SK-N-SH (cell line): ENCODE data around the gene POU2F1. TPM values are rescaled to one million over a fixed set of nuclear protein-coding genes. Genes with fewer than 3 reads are reported as not detected.

ENCODE experiments used
- CTCF ChIA-PET: fragments of 300-600, 350-600 bp; formaldehyde crosslinking; extraction: SDS; loops from one replicate; lab custom pipeline; 2021; lab: Yijun Ruan, JAX
- POLR2A ChIA-PET: fragments of 350-600 bp; sonication (Branson Sonifier 250); formaldehyde crosslinking; extraction: SDS; loops from one replicate; lab custom pipeline; 2020; ENCODE audit warnings: antibody characterized with exemption, inconsistent platforms; lab: Yijun Ruan, JAX
- DNase-seq: peaks from one replicate; pipeline ENCODE4 v3.0.0; 2012
- H2AFZ ChIP-seq: fragments of 200-600 bp; sonication (generic); 2 replicates; pipeline ENCODE4 v1.8.1; 2016; ENCODE audit warnings: antibody characterized with exemption, mild to moderate bottlenecking, low read depth
- H3F3A ChIP-seq: fragments of 200-600 bp; sonication (generic); replicated peaks from 2 replicates; pipeline ENCODE3; 2016; ENCODE audit warnings: antibody characterized with exemption, mild to moderate bottlenecking; ENCODE audit not compliant: insufficient read depth
- H3K27ac ChIP-seq, 2 experiments: fragments of 200-500 bp in 1 of 2; fragments of 200-600 bp in 1 of 2; sonication (Bioruptor generic) in 1 of 2; sonication (generic), shearing (Covaris generic) in 1 of 2; 2 replicates each; pipeline versions ENCODE4 v1.5.1 to v1.6.1; 2014 to 2016; ENCODE audit warnings: low read depth in 2 of 2, inconsistent platforms in 1 of 2, low read length in 1 of 2, mild to moderate bottlenecking in 1 of 2, mixed read lengths in 1 of 2
- H3K27me3 ChIP-seq: fragments of 200-600 bp; sonication (generic), shearing (Covaris generic); 2 replicates; pipeline ENCODE4 v1.6.1; 2016; ENCODE audit warnings: mixed run types; ENCODE audit not compliant: insufficient read depth
- H3K36me3 ChIP-seq, 2 experiments: fragments of 200-500 bp in 1 of 2; fragments of 200-600 bp in 1 of 2; sonication (Bioruptor generic) in 1 of 2; sonication (generic) in 1 of 2; replicated peaks in 1 of 2; 2 replicates each; pipeline versions ENCODE3 to v1.5.1; 2014 to 2016; ENCODE audit warnings: low read length in 1 of 2, mild to moderate bottlenecking in 1 of 2; ENCODE audit not compliant: insufficient read depth in 2 of 2, control insufficient read depth in 1 of 2
- H3K4me1 ChIP-seq, 2 experiments: fragments of 200-500 bp in 1 of 2; fragments of 200-600 bp in 1 of 2; sonication (Bioruptor generic) in 1 of 2; sonication (generic), shearing (Covaris generic) in 1 of 2; 2 replicates each; pipeline versions ENCODE4 v1.5.1 to v1.6.1; 2014 to 2016; ENCODE audit warnings: low read depth in 1 of 2, low read length in 1 of 2, mixed run types in 1 of 2; ENCODE audit not compliant: insufficient read depth in 2 of 2, control insufficient read depth in 1 of 2
- H3K4me2 ChIP-seq: fragments of 200-600 bp; sonication (generic), shearing (Covaris generic); 2 replicates; pipeline ENCODE4 v1.6.1; 2017; ENCODE audit warnings: mixed run types
- H3K4me3 ChIP-seq, 2 experiments: fragments of 200-500 bp in 1 of 2; fragments of 200-600 bp in 1 of 2; sonication (Bioruptor generic) in 1 of 2; sonication (generic), shearing (Covaris generic) in 1 of 2; 2 replicates each; pipeline versions ENCODE4 v1.5.1 to v1.8.1; 2014 to 2016; ENCODE audit warnings: low read depth in 2 of 2, inconsistent platforms in 1 of 2, low read length in 1 of 2, mild to moderate bottlenecking in 1 of 2, mixed read lengths in 1 of 2, moderate library complexity in 1 of 2
- H3K79me2 ChIP-seq: fragments of 200-600 bp; sonication (generic); 2 replicates; pipeline ENCODE4 v1.8.1; 2017; ENCODE audit warnings: mild to moderate bottlenecking; ENCODE audit not compliant: insufficient read depth
- H3K9ac ChIP-seq: fragments of 200-600 bp; sonication (generic); 2 replicates; pipeline ENCODE4 v1.6.1; 2017; ENCODE audit warnings: mixed run types
- H3K9me2 ChIP-seq: fragments of 200-600 bp; sonication (generic); 2 replicates; pipeline ENCODE4 v1.6.1; 2017; ENCODE audit warnings: mixed run types
- H3K9me3 ChIP-seq: fragments of 200-600 bp; sonication (generic); 2 replicates; pipeline ENCODE4 v1.6.1; 2017; ENCODE audit warnings: mixed run types, mild to moderate bottlenecking, moderate library complexity
- H4K20me1 ChIP-seq: fragments of 200-600 bp; sonication (generic); 2 replicates; pipeline ENCODE4 v1.6.1; 2017; ENCODE audit warnings: mild to moderate bottlenecking, mixed run types; ENCODE audit not compliant: insufficient read depth
- CHD2 ChIP-seq: fragments of 150-350 bp; IDR thresholded peaks from 2 replicates; pipeline ENCODE4 v1.6.1; 2018; ENCODE audit warnings: low read length; ENCODE audit not compliant: partially characterized antibody
- ELF1 ChIP-seq: IDR thresholded peaks from 2 replicates; pipeline ENCODE4 v1.4.0; 2012
- EP300 ChIP-seq, 2 experiments: IDR thresholded peaks; 2 replicates each; pipeline versions ENCODE4 v1.4.0 to v1.6.1; 2012; ENCODE audit warnings: borderline replicate concordance in 1 of 2, low read depth in 1 of 2, low read length in 1 of 2
- FOXJ3 ChIP-seq: sonication (generic); formaldehyde crosslinking; IDR thresholded peaks from 2 replicates; pipeline ENCODE4 v1.5.1; 2020; ENCODE audit warnings: mild to moderate bottlenecking, missing genetic modification reagents
- FOXM1 ChIP-seq: IDR thresholded peaks from 2 replicates; pipeline ENCODE4 v1.4.0; 2012; ENCODE audit warnings: low read depth, mild to moderate bottlenecking
- GATA2 ChIP-seq: sonication (generic); formaldehyde crosslinking; IDR thresholded peaks from 2 replicates; pipeline ENCODE4 v1.5.0; 2020; ENCODE audit warnings: mild to moderate bottlenecking, missing genetic modification reagents
- JUND ChIP-seq: IDR thresholded peaks from 2 replicates; pipeline ENCODE4 v1.4.0; 2012
- MXI1 ChIP-seq: IDR thresholded peaks from 2 replicates; pipeline ENCODE4 v1.6.1; 2012; ENCODE audit warnings: mild to moderate bottlenecking, low read depth, low read length, improper control_type of control experiment
- NFIC ChIP-seq: IDR thresholded peaks from 2 replicates; pipeline ENCODE4 v1.4.0; 2012; ENCODE audit warnings: borderline replicate concordance
- POLR2AphosphoS5 ChIP-seq: IDR thresholded peaks from 2 replicates; pipeline ENCODE4 v1.6.1; 2012; ENCODE audit warnings: low read depth, low read length
- RAD21 ChIP-seq: IDR thresholded peaks from 2 replicates; pipeline ENCODE4 v1.6.1; 2012; ENCODE audit warnings: mild to moderate bottlenecking, low read length
- RCOR1 ChIP-seq: fragments of 150-350 bp; IDR thresholded peaks from 2 replicates; pipeline ENCODE4 v1.6.1; 2017; ENCODE audit warnings: antibody characterized with exemption, low read length
- SIN3A ChIP-seq: IDR thresholded peaks from 2 replicates; pipeline ENCODE4 v1.6.1; 2012; ENCODE audit warnings: low read depth, mild to moderate bottlenecking, low read length, moderate library complexity, borderline replicate concordance
- SMC3 ChIP-seq: IDR thresholded peaks from 2 replicates; pipeline ENCODE4 v1.6.1; 2012; ENCODE audit warnings: low read depth, low read length, improper control_type of control experiment
- TCF12 ChIP-seq: IDR thresholded peaks from 2 replicates; pipeline ENCODE4 v1.4.0; 2012
- YY1 ChIP-seq: IDR thresholded peaks from 2 replicates; pipeline ENCODE4 v1.4.0; 2012; ENCODE audit warnings: low read depth, mild to moderate bottlenecking
- WGBS: methylation state at CpG from one replicate; pipeline ENCODE4 v1.1.6; 2017; ENCODE audit warnings: low lambda C conversion rate; 5-methylcytosine and 5-hydroxymethylcytosine counted together
- polyA plus RNA-seq, 3 experiments: library from polyadenylated mRNA; depleted of rRNA; stranded (reverse); fragments of >200 nt; gene quantifications; 2 replicates each; pipeline ENCODE4 v1.2.3, GENCODE V29; 2012
- TF ChIP-seq, protein P1 (sequence below): IDR thresholded peaks from 2 replicates; pipeline ENCODE4; 2012
- TF ChIP-seq, protein P2 (sequence below): IDR thresholded peaks from 2 replicates; pipeline ENCODE4 v1.4.0; 2012; ENCODE audit warnings: low read depth, borderline replicate concordance
- TF ChIP-seq, protein P3 (sequence below): IDR thresholded peaks from 2 replicates; pipeline ENCODE4 v1.4.0; 2012; ENCODE audit warnings: low read depth, borderline replicate concordance
- TF ChIP-seq, protein P4 (sequence below): fragments of 150-350 bp; IDR thresholded peaks from 2 replicates; pipeline ENCODE4 v1.6.1; 2017; ENCODE audit warnings: antibody characterized with exemption, low read length, low read depth, borderline replicate concordance
- TF ChIP-seq, protein P5 (sequence below): IDR thresholded peaks from 2 replicates; pipeline ENCODE4 v1.4.0; 2012; ENCODE audit warnings: low read depth

POU2F1 gene
- polyA plus RNA-seq, 1 of the 3 experiments (the other 2 are of a cell fraction): 1.2 TPM

DNA sequence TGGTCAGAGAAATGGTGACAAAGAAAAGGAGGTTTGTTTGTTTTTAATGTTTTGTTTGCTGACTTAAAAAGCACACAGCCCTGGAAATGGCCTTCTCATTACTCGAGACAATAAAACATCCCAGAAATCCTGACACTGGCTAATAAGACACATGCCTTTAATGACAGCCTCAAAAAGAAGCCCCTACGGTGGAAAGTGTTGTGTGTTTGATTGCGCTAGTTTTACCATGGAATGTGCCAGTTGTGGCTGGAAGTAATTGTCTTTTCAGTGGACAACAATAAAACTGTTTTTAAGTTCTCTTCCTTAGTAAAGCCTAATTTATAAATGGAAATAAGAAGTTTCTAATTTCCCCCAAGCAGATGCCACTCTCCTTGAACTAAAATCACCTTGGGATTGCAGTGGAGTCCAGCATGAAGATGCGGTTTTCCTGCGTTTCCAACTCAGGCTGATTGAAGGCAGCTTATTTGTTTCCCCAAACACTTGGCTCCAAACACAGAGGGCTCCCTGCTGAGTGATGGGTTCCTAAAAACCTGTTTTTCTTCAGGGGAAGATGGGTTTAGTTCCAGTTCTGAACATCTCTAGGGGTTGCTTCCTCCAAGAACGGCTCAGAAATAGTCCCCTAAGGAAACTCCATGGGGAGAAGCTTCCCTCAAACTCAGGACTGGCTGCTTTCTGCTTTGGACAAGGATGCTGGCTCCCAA, 243.3 kb downstream of the POU2F1 start:
- POLR2A ChIA-PET: no interaction called here
- CTCF ChIA-PET: interaction anchor here (0.8 to 1.5 kb wide), 2 partner anchors 63 to 70 kb away, joined by 3 to 4 read pairs; no protein-coding TSS in a partner anchor

DNA sequence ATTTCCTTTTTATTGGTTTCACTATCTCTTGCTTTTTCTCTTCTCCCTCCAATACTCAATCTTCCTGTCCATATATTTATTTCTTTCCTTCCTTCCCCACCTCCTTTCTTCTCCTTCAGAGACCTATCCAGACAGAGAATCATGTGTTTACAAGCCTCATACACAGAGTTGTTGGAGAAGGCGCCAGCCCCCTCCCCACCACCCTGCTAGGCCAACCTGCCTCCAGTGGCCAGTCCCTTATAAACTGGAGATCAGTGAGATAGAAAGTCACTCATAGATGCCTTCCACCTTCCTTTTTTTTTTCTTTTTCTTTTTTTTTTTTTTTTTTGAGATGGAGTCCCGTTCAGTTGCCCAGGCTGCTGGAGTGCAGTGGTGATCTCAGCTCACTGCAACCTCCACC, 244.3 kb downstream of the POU2F1 start:
- Histone ChIP-seq H3K4me3 (no peak overlapping the region), H3K79me2 (no peaks in the 10 kb centered on the region), H3K4me2 (no peak overlapping the region), H3F3A (no peaks in the 10 kb centered on the region), H2AFZ (no peak overlapping the region), H3K9ac (no peak overlapping the region), H3K9me2 (no peaks in the 10 kb centered on the region), H3K4me1 (no peaks in the 10 kb centered on the region; a peak in 1 of 4 replicates), H3K27ac (no peak overlapping the region), H3K36me3 (no peaks in the 10 kb centered on the region), H3K9me3 (no peaks in the 10 kb centered on the region), H4K20me1 (no peaks in the 10 kb centered on the region), H3K27me3 (peaks cover 4% of the 10 kb centered on the region; the same call in 1 of the 2 replicates)
- POLR2A ChIA-PET: no interaction called here
- TF ChIP-seq, protein P1, sequence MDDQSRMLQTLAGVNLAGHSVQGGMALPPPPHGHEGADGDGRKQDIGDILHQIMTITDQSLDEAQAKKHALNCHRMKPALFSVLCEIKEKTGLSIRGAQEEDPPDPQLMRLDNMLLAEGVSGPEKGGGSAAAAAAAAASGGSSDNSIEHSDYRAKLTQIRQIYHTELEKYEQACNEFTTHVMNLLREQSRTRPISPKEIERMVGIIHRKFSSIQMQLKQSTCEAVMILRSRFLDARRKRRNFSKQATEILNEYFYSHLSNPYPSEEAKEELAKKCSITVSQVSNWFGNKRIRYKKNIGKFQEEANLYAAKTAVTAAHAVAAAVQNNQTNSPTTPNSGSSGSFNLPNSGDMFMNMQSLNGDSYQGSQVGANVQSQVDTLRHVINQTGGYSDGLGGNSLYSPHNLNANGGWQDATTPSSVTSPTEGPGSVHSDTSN: no peak
- TF ChIP-seq, protein P2, sequence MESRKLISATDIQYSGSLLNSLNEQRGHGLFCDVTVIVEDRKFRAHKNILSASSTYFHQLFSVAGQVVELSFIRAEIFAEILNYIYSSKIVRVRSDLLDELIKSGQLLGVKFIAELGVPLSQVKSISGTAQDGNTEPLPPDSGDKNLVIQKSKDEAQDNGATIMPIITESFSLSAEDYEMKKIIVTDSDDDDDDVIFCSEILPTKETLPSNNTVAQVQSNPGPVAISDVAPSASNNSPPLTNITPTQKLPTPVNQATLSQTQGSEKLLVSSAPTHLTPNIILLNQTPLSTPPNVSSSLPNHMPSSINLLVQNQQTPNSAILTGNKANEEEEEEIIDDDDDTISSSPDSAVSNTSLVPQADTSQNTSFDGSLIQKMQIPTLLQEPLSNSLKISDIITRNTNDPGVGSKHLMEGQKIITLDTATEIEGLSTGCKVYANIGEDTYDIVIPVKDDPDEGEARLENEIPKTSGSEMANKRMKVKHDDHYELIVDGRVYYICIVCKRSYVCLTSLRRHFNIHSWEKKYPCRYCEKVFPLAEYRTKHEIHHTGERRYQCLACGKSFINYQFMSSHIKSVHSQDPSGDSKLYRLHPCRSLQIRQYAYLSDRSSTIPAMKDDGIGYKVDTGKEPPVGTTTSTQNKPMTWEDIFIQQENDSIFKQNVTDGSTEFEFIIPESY: no peak
- TF ChIP-seq CHD2: no peak
- no peak for TF ChIP-seq NFIC
- TF ChIP-seq JUND: no peak
- no peak for TF ChIP-seq RAD21
- no peak for TF ChIP-seq TCF12
- TF ChIP-seq EP300 (IDR thresholded peaks at IDR 0.05; ENCODE audit: borderline replicate concordance in 1 of 2, low read depth in 1 of 2, low read length in 1 of 2): no peak
- TF ChIP-seq MXI1: no peak
- TF ChIP-seq RCOR1: no peak
- no peak for TF ChIP-seq GATA2 (CRISPR knock-in tag)
- TF ChIP-seq, protein P3, sequence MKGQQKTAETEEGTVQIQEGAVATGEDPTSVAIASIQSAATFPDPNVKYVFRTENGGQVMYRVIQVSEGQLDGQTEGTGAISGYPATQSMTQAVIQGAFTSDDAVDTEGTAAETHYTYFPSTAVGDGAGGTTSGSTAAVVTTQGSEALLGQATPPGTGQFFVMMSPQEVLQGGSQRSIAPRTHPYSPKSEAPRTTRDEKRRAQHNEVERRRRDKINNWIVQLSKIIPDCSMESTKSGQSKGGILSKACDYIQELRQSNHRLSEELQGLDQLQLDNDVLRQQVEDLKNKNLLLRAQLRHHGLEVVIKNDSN: no peak
- 69% methylated on average over 2 of the region's 2 CpGs for whole genome bisulfite sequencing
- CTCF ChIA-PET: interaction anchor here (0.8 to 1.5 kb wide), 6 partner anchors 8 to 406 kb away, joined by 3 to 4 read pairs (median 4); no protein-coding TSS in a partner anchor
- DNase-seq: no peak

More for the DNA sequence above, 243.3 kb downstream of the POU2F1 start:
- Histone ChIP-seq H3K36me3 (no peaks in the 10 kb centered on the region), H3K4me1 (no peaks in the 10 kb centered on the region; a peak in 1 of 4 replicates), H2AFZ (no peak overlapping the region), H3K4me3 (no peak overlapping the region), H3K27ac (no peak overlapping the region), H3K79me2 (no peaks in the 10 kb centered on the region), H3F3A (no peaks in the 10 kb centered on the region), H3K27me3 (peaks cover 4% of the 10 kb centered on the region; the same call in 1 of the 2 replicates), H4K20me1 (no peaks in the 10 kb centered on the region), H3K9me2 (no peaks in the 10 kb centered on the region), H3K9me3 (no peaks in the 10 kb centered on the region)
- 69% methylated on average over 6 of the region's 6 CpGs for WGBS
- no peak for DNase-seq
- no peak for TF ChIP-seq FOXJ3 (CRISPR knock-in tag)
- no peak for TF ChIP-seq MXI1
- TF ChIP-seq FOXM1: no peak
- TF ChIP-seq GATA2 (CRISPR knock-in tag): no peak
- no peak for TF ChIP-seq NFIC
- TF ChIP-seq, protein P4, sequence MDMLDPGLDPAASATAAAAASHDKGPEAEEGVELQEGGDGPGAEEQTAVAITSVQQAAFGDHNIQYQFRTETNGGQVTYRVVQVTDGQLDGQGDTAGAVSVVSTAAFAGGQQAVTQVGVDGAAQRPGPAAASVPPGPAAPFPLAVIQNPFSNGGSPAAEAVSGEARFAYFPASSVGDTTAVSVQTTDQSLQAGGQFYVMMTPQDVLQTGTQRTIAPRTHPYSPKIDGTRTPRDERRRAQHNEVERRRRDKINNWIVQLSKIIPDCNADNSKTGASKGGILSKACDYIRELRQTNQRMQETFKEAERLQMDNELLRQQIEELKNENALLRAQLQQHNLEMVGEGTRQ: no peak
- no peak for TF ChIP-seq ELF1
- no peak for TF ChIP-seq SIN3A
- TF ChIP-seq RCOR1: no peak
- TF ChIP-seq TCF12: no peak
- TF ChIP-seq, protein P3: no peak
- no peak for TF ChIP-seq YY1
- TF ChIP-seq SMC3: no peak
- TF ChIP-seq, protein P5, sequence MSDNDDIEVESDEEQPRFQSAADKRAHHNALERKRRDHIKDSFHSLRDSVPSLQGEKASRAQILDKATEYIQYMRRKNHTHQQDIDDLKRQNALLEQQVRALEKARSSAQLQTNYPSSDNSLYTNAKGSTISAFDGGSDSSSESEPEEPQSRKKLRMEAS: no peak
- no peak for TF ChIP-seq POLR2AphosphoS5
- TF ChIP-seq, all 33 proteins: peak for 0
- no peak overlapping the region for H3K9ac ChIP-seq
- H3K4me2 ChIP-seq: no peak overlapping the region
